Measurements from ENCODE around the gene GSN. TPM values are rescaled to one million over a fixed set of nuclear protein-coding genes. Genes with fewer than 3 reads are reported as not detected.
A peak's percentile ranks its signal among the peaks of the same experiment; 100 is the strongest.

GSN gene
- total RNA-seq, 1 donor from 2014 or later: 80.0 TPM

- no peak for DNase-seq (ENCODE audit: extremely low spot score, unreplicated experiment)
- Mint-ChIP-seq H3K4me3 (no peak overlapping the region), H3K4me1 (ENCODE audit: unreplicated experiment) (no peaks in the 10 kb centered on the region), H3K36me3 (peaks cover 16% of the 10 kb centered on the region), H3K27me3 (no peaks in the 10 kb centered on the region), H3K9me3 (no peaks in the 10 kb centered on the region), H3K27ac (peak overlapping the region; percentile 43)
- TF ChIP-seq CTCF (conservative IDR thresholded peaks at IDR 0.05): no peak
These were observed 56.4 kb downstream of the GSN start for GRCh38 chr9:121324316-121324715.

GRCh38 chr9:121324755-121325154, 56.8 kb downstream of the GSN start:
- Mint-ChIP-seq H3K27ac (peak overlapping the region; percentile 43), H3K4me3 (no peak overlapping the region), H3K9me3 (no peaks in the 10 kb centered on the region), H3K36me3 (peaks cover 19% of the 10 kb centered on the region), H3K4me1 (ENCODE audit: unreplicated experiment) (no peaks in the 10 kb centered on the region), H3K27me3 (no peaks in the 10 kb centered on the region)
- no peak for TF ChIP-seq CTCF (conservative IDR thresholded peaks at IDR 0.05)
- no peak for DNase-seq (ENCODE audit: extremely low spot score, unreplicated experiment)

- Mint-ChIP-seq H3K27me3 (no peaks in the 10 kb centered on the region), H3K36me3 (peaks cover 20% of the 10 kb centered on the region), H3K4me3 (no peak overlapping the region), H3K9me3 (no peaks in the 10 kb centered on the region), H3K27ac (no peak overlapping the region), H3K4me1 (ENCODE audit: unreplicated experiment) (no peaks in the 10 kb centered on the region)
- TF ChIP-seq CTCF (conservative IDR thresholded peaks at IDR 0.05): no peak
- DNase-seq (ENCODE audit: extremely low spot score, unreplicated experiment): no peak
These were observed 57.4 kb downstream of the GSN start for GRCh38 chr9:121325387-121325786.

GRCh38 chr9:121326130-121326838, 58.3 kb downstream of the GSN start:
- TF ChIP-seq CTCF (conservative IDR thresholded peaks at IDR 0.05): no peak
- Mint-ChIP-seq H3K4me3 (no peak overlapping the region), H3K4me1 (ENCODE audit: unreplicated experiment) (no peaks in the 10 kb centered on the region), H3K36me3 (peaks cover 20% of the 10 kb centered on the region), H3K27me3 (no peaks in the 10 kb centered on the region), H3K9me3 (no peaks in the 10 kb centered on the region), H3K27ac (peak overlapping the region; percentile 72)
- no peak for DNase-seq (ENCODE audit: extremely low spot score, unreplicated experiment)

GRCh38 chr9:121326901-121327613, 59.1 kb downstream of the GSN start:
- H3K9me3 Mint-ChIP-seq: no peaks in the 10 kb centered on the region
- H3K27me3 Mint-ChIP-seq: no peaks in the 10 kb centered on the region
- TF ChIP-seq CTCF (conservative IDR thresholded peaks at IDR 0.05): no peak
- no peaks in the 10 kb centered on the region for H3K4me1 Mint-ChIP-seq (ENCODE audit: unreplicated experiment)
- H3K27ac Mint-ChIP-seq: no peak overlapping the region
- no peak overlapping the region for H3K4me3 Mint-ChIP-seq
- H3K36me3 Mint-ChIP-seq: peaks cover 18% of the 10 kb centered on the region
- no peak for DNase-seq (ENCODE audit: extremely low spot score, unreplicated experiment)

All from type B pancreatic cell (in vitro differentiated cells).